AG04449 (cell line): ENCODE measurements around the gene KIAA0586.
A peak's percentile ranks its signal among the peaks of the same experiment; 100 is the strongest.

Source experiments
- CTCF ChIA-PET: fragments of 350-600 bp; formaldehyde crosslinking; extraction: SDS; loops from one replicate; lab custom pipeline; 2021; ENCODE audit warnings: antibody characterized with exemption; lab: Yijun Ruan, JAX
- POLR2A ChIA-PET: fragments of 400-600, 350-600 bp; formaldehyde crosslinking; extraction: SDS; loops from one replicate; lab custom pipeline; 2020; ENCODE audit warnings: antibody characterized with exemption, inconsistent platforms; lab: Yijun Ruan, JAX
- DNase-seq: peaks from one replicate; pipeline ENCODE4 v3.0.0-alpha.2; 2010; ENCODE audit warnings: low read depth, low spot score
- H3K4me3 ChIP-seq: 2 replicates; pipeline ENCODE4 v1.5.1; 2011; ENCODE audit warnings: low read depth, mild to moderate bottlenecking, control low read depth, low read length
- TF ChIP-seq, protein P1 (sequence below): IDR thresholded peaks from one replicate; pipeline ENCODE4 v1.5.1; 2011; ENCODE audit warnings: mild to moderate bottlenecking, moderate library complexity, low read length, control low read depth, inconsistent platforms; ENCODE audit not compliant: insufficient read depth; ENCODE audit errors: missing control alignments

KIAA0586 gene

DNA sequence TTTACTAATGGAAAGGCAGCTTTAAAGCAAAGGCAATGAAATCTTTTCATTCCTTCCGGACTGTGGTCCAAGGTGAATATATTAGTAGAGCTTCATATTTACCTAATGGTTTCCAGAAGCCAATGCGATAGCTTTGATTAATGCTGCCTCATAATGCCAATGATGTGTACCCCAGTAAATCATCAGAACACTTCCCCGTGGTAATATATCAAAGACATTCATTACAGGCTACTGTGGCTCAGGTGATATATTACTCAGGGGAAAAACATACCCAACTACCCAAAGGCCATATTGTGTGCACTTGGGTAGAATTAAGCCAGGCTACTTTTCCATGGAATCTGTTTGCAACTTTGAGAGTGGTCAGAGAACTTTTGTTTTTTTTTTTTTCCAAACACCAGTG is 140.8 kb downstream of the KIAA0586 start:
- no peak for DNase-seq
- CTCF ChIA-PET, result interaction anchor here (1.1 kb wide), 1 partner anchor 10 kb away, joined by 3 read pairs; no protein-coding TSS in a partner anchor
- TF ChIP-seq, protein P1, sequence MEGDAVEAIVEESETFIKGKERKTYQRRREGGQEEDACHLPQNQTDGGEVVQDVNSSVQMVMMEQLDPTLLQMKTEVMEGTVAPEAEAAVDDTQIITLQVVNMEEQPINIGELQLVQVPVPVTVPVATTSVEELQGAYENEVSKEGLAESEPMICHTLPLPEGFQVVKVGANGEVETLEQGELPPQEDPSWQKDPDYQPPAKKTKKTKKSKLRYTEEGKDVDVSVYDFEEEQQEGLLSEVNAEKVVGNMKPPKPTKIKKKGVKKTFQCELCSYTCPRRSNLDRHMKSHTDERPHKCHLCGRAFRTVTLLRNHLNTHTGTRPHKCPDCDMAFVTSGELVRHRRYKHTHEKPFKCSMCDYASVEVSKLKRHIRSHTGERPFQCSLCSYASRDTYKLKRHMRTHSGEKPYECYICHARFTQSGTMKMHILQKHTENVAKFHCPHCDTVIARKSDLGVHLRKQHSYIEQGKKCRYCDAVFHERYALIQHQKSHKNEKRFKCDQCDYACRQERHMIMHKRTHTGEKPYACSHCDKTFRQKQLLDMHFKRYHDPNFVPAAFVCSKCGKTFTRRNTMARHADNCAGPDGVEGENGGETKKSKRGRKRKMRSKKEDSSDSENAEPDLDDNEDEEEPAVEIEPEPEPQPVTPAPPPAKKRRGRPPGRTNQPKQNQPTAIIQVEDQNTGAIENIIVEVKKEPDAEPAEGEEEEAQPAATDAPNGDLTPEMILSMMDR, result no peak
- no peak overlapping the region for H3K4me3 ChIP-seq
- POLR2A ChIA-PET, result no interaction called here

DNA sequence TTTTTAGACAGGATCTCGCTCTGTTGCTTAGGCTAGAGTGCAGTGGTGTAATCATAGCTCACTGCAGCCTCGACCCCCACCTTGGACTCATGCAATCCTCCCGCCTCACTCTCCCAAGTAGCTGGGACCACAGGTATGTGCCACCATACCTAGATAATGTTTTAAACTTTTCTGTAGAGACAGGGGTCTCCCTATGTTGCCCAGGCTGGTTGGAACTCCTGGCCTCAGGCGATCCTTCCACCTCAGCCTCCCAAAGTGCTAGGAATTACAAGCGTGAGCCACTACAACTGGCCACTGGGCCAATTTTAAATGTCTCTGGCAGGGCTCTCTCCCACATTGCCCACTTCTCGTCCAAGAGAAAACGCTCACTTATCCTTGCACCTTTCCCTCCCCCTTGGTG is 143.7 kb downstream of the KIAA0586 start:
- ChIA-PET POLR2A (no interaction called here), CTCF (interaction anchor here (0.7 to 2.2 kb wide), 5 partner anchors 14 to 484 kb away, joined by 3 to 4 read pairs (median 3); no protein-coding TSS in a partner anchor)
- TF ChIP-seq, protein P1, result no peak
- no peak for DNase-seq
- H3K4me3 ChIP-seq, result no peak overlapping the region

DNA sequence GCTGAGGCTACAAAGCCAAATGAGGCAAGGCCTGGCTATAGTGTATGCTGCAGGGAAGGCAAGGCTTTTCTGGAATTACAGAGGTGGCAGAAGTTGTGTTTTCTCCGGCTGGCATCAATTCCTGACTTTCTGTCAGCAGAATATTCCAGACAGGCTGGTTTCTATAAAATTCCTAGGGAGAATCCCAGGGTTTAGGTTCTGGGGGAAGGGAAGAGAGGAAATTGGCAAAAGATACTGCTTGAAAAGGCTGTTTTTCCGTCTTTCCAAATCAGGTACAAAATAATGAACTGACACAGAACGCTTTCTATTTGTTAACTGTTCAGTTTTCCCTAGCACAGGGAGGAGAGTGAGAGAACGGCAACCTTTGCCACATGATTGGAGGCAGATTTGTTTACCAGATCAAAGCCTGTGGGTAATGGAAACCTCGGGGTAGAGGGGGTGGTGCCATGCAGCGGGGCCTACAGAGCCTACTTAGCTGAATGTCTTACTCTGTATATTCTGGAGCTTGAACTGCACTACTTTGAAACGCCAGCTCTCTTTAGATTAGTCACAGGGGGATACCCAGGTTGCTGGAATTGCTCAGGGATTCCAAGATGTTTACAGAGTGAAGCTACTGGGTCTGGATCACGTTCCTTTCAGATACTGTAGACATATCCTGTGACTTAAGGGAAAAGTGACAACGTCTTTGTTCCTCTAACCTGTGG is 144.4 kb downstream of the KIAA0586 start:
- peak; percentile 50 for DNase-seq
- TF ChIP-seq, protein P1, result no peak
- no peak overlapping the region for H3K4me3 ChIP-seq
- ChIA-PET CTCF (interaction anchor here (1.1 to 2.2 kb wide), 3 partner anchors 13 to 483 kb away, joined by 3 to 6 read pairs (median 4); no protein-coding TSS in a partner anchor), POLR2A (interaction anchor here (0.6 kb wide), 1 partner anchor 66 kb away, joined by 3 read pairs; the partner anchor contains the start of gene DACT1)

DNA sequence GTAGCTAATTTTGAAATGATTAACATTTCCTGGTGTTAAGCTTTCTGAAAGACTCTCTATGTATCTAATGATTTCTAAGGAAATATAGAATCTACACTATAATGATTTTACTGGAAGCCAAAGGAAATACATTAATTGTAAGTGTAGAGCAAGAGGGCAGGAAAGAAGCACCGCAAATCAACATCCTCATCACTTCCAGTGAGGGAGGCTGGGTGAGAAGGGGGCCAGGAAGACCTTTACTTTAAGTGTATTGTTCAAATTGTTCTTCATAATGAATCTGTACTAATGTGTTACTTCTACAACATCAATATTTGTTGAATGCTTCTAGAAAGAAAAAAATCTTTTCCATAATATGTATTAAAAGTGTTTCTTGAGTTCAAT is 144.9 kb downstream of the KIAA0586 start:
- TF ChIP-seq, protein P1, result no peak
- ChIA-PET POLR2A (interaction anchor here (0.6 kb wide), 1 partner anchor 65 kb away, joined by 3 read pairs; the partner anchor contains the start of gene DACT1), CTCF (interaction anchor here (1.1 to 1.2 kb wide), 2 partner anchors 12 to 483 kb away, joined by 3 to 6 read pairs; no protein-coding TSS in a partner anchor)
- no peak for DNase-seq
- no peak overlapping the region for H3K4me3 ChIP-seq

DNA sequence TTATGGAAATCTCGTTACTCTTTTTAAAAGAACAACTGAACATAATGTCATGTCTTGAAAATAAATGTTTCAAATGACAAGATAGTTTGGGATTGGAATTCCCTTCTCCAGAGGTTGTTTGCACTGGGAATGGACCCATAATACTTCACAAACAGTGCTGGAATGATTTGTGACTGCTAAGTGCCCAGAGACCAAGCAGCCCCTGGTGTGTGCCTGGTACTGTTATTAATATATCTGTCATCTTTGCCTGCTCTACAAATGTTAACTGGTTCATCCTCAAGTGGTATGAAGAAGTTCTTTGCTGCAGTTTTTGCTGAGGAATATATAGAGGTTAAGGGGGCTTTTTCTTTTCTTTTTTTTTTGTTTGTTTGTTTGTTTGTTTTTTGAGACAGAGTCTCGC is 145.3 kb downstream of the KIAA0586 start:
- H3K4me3 ChIP-seq, result no peak overlapping the region
- TF ChIP-seq, protein P1, result no peak
- ChIA-PET POLR2A (interaction anchor here (0.6 kb wide), 1 partner anchor 65 kb away, joined by 3 read pairs; the partner anchor contains the start of gene DACT1), CTCF (interaction anchor here (1.1 to 1.2 kb wide), 2 partner anchors 12 to 482 kb away, joined by 3 to 6 read pairs; no protein-coding TSS in a partner anchor)
- no peak for DNase-seq

DNA sequence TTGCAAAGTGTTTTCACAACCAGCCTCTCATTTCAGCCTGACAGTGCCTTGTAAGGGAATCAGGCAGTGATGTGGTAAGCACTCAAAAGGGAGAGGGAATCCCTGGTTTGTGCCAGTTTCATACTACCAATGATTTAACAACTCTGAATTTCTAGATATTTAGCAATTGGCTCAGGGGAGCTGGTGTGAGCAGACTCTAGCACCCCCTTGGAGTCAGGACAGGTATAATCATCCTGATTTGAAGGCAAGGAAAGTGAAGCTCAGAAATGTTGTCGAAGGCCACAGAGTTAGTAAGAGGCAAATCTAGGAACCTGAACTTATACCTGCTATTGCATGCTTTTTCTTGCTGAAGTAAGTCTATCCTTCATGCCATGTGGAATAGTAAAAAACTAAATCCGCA is 147.1 kb downstream of the KIAA0586 start:
- DNase-seq, result no peak
- CTCF ChIA-PET, result interaction anchor here (0.7 to 0.9 kb wide), 2 partner anchors 9 to 23 kb away, joined by 3 read pairs; no protein-coding TSS in a partner anchor
- TF ChIP-seq, protein P1, result no peak
- H3K4me3 ChIP-seq, result no peak overlapping the region
- POLR2A ChIA-PET, result no interaction called here
